Kidney epithelial cell (primary cell): Measurements from ENCODE around the gene EHMT2. TPM values are rescaled to one million over a fixed set of nuclear protein-coding genes. Genes with fewer than 3 reads are reported as not detected.

Experiments
- DNase-seq: peaks from one replicate; pipeline ENCODE4 v3.0.0-alpha.2; 2010; ENCODE audit warnings: low read depth
- H3K27me3 ChIP-seq: 2 replicates; pipeline ENCODE4 v1.6.0; 2011; ENCODE audit warnings: low read length; ENCODE audit not compliant: control insufficient read depth, insufficient read depth
- H3K36me3 ChIP-seq: 2 replicates; pipeline ENCODE4 v1.5.1; 2011; ENCODE audit warnings: low read length; ENCODE audit not compliant: control insufficient read depth, insufficient read depth
- H3K4me3 ChIP-seq: 2 replicates; pipeline ENCODE4 v1.5.1; 2011; ENCODE audit warnings: low read depth, mild to moderate bottlenecking, control low read depth, low read length
- total RNA-seq: library from RNA; depleted of rRNA; stranded (reverse); fragments of >200 nt; gene quantifications from 2 replicates; pipeline ENCODE4 v1.2.3, GENCODE V29; 2015
- TF ChIP-seq, protein P1 (sequence below): IDR thresholded peaks from 2 replicates; pipeline ENCODE4 v1.5.1; 2011; ENCODE audit warnings: mild to moderate bottlenecking, moderate library complexity, low read length, control low read depth, inconsistent platforms; ENCODE audit not compliant: insufficient read depth, poor library complexity, severe bottlenecking

The EHMT2 gene
- total RNA-seq, 1 donor from 2014 or later, result 59.3 TPM

DNA sequence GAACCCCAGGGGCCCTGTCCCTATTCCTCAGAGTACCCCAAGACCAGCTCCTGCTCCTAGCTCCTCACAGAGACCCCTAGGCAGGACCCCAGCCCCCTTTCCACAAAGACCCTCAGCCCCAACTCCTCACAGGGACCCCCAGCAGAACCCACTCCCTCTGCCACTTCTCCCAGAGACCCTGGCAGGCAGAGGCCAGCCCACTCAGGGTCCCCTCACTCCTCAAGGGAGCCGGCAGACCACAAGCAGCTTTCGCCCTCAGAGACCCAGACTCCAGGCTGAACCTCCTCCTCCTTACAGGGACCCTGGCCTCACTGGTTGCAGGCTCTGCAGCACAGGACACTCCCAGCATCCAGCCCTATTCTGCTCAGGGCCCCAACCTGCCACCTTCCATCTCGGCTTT, 19.3 kb downstream of the EHMT2 start:
- Histone ChIP-seq H3K36me3 (peaks cover 5% of the 10 kb centered on the region), H3K27me3 (no peaks in the 10 kb centered on the region), H3K4me3 (no peak overlapping the region)
- TF ChIP-seq, protein P1, sequence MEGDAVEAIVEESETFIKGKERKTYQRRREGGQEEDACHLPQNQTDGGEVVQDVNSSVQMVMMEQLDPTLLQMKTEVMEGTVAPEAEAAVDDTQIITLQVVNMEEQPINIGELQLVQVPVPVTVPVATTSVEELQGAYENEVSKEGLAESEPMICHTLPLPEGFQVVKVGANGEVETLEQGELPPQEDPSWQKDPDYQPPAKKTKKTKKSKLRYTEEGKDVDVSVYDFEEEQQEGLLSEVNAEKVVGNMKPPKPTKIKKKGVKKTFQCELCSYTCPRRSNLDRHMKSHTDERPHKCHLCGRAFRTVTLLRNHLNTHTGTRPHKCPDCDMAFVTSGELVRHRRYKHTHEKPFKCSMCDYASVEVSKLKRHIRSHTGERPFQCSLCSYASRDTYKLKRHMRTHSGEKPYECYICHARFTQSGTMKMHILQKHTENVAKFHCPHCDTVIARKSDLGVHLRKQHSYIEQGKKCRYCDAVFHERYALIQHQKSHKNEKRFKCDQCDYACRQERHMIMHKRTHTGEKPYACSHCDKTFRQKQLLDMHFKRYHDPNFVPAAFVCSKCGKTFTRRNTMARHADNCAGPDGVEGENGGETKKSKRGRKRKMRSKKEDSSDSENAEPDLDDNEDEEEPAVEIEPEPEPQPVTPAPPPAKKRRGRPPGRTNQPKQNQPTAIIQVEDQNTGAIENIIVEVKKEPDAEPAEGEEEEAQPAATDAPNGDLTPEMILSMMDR, result no peak
- no peak for DNase-seq

DNA sequence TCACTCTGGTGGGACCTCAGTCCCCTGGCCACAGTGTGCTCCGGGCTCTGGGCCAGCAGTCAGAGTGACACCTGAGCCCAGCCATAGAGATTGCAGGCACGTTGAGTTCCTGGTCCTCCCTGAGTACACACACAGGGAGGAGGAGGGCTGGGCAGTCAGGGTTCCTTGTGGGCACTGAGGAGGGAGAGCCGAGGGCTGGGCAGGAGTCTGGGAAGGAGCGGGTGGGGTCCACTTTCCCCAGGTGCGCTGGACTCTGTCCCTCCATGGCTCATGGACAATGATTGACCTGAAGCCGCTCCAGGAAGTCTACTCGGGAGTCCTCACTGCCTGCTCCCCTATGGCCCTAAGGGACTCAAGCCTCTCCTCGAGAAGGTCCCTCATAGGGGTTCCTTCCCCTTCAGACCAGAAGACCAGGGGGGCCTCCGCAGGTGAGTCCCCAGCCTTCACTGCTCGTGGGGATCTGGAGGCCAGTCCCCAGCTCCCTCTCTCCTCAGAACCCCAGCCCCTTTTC, 19.8 kb downstream of the EHMT2 start:
- H3K27me3 ChIP-seq, result no peaks in the 10 kb centered on the region
- H3K36me3 ChIP-seq, result peaks cover 4% of the 10 kb centered on the region
- H3K4me3 ChIP-seq, result no peak overlapping the region
- TF ChIP-seq, protein P1, result no peak
- no peak for DNase-seq

DNA sequence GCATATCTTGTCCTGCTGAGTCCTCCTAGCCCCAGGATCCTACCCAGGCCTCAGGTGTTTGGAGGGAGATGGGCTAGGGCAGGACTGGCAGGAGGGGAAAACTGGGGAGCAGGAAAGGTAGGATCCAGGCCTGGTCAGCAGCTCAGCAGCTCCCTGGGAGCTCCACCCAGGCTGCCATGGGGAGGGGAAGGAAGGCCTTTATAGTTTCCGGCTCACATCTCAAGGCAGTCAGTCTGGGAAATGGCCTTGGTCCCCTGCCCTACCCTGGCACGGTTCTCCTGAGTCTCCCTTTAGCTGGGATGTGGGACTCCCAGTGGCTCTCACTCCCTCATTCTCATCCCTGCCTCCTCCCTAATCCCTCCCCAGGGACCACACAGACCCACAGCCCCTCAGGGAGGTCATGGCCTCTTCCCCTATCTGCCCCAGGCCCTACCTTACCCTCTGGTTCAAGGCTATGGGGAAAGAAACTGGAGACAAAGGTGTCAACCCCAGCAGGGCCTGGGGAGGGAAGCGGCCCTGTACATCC, 20.3 kb downstream of the EHMT2 start:
- peaks cover 2% of the 10 kb centered on the region for H3K36me3 ChIP-seq
- H3K4me3 ChIP-seq, result no peak overlapping the region
- TF ChIP-seq, protein P1, result no peak
- DNase-seq, result no peak
- no peaks in the 10 kb centered on the region for H3K27me3 ChIP-seq

DNA sequence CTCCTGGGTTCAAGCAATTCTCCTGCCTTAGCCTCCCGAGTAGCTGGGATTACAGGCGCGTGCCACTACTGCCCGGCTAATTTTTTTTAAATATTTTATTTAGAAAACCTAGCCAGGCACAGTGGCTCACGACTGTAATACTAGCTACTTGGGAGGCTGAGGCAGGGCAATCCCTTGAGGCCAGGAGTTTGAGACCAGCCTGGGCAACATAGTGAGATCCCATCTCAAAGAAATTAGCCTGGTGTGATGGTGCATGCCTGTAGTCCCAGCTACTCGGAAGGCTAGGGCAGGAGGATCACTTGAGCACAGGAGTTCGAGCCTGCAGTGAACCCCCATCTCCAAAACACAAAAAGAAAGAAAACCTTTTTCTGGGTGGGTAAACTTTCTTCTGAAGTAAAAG, 21.1 kb downstream of the EHMT2 start:
- Histone ChIP-seq H3K36me3 (peaks cover 2% of the 10 kb centered on the region), H3K27me3 (no peaks in the 10 kb centered on the region), H3K4me3 (no peak overlapping the region)
- DNase-seq, result no peak
- TF ChIP-seq, protein P1, result no peak

DNA sequence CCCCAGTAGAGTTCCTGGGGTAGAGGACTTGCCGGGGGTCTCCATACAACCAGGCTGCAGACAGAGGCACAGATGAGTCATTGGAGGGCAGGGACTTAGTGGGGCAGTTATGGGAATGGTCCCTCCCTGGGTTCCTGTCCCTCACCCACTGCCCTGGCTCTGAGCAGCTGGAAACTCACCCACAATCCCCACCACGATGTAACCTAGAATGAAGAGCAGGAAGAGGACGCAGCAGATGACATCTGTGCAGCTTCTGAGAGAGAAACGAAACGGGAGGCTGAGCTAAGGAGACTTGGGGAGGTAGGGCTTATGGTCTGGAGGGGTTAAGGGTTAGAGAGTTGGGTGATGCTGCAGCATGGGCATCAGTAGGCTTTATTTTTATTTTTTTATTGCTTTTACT, 21.6 kb downstream of the EHMT2 start:
- Histone ChIP-seq H3K27me3 (no peaks in the 10 kb centered on the region), H3K4me3 (no peak overlapping the region), H3K36me3 (peaks cover 2% of the 10 kb centered on the region)
- TF ChIP-seq, protein P1, result no peak
- DNase-seq, result no peak
